Astrocyte (in vitro differentiated cells and primary cell): ENCODE data around the gene KATNA1. TPM values are rescaled to one million over a fixed set of nuclear protein-coding genes. Genes with fewer than 3 reads are reported as not detected.

Source experiments
- DNase-seq: peaks from one replicate; pipeline ENCODE4 v3.0.0-alpha.2; 2010; ENCODE audit warnings: low read depth
- FAIRE-seq: peaks from 2 replicates; lab custom pipeline; 2011; peaks lifted over from hg19 to GRCh38; lab: Jason Lieb, UNC
- H2AFZ ChIP-seq: 2 replicates; pipeline ENCODE4 v1.6.0; 2012; ENCODE audit warnings: low read depth, low read length, inconsistent platforms
- H3K27ac ChIP-seq: 2 replicates; pipeline ENCODE4 v1.5.1; 2011; ENCODE audit warnings: low read depth, low read length, inconsistent platforms
- H3K27me3 ChIP-seq: 2 replicates; pipeline ENCODE4 v1.6.0; 2011; ENCODE audit warnings: low read length, inconsistent platforms; ENCODE audit not compliant: insufficient read depth
- H3K36me3 ChIP-seq: 2 replicates; pipeline ENCODE4 v1.5.1; 2011; ENCODE audit warnings: low read length, inconsistent platforms; ENCODE audit not compliant: insufficient read depth
- H3K4me1 ChIP-seq: 2 replicates; pipeline ENCODE4 v1.5.1; 2011; ENCODE audit warnings: low read length, inconsistent platforms; ENCODE audit not compliant: insufficient read depth
- H3K4me2 ChIP-seq: 2 replicates; pipeline ENCODE4 v1.6.0; 2012; ENCODE audit warnings: low read length, inconsistent platforms
- H3K4me3 ChIP-seq: 2 replicates; pipeline ENCODE4 v1.5.1; 2011; ENCODE audit warnings: low read depth, mild to moderate bottlenecking, low read length, inconsistent platforms; ENCODE audit not compliant: insufficient read depth
- H3K79me2 ChIP-seq: 2 replicates; pipeline ENCODE4 v1.6.0; 2012; ENCODE audit warnings: mild to moderate bottlenecking, low read length, inconsistent platforms; ENCODE audit not compliant: insufficient read depth
- H3K9ac ChIP-seq: 2 replicates; pipeline ENCODE4 v1.6.0; 2012; ENCODE audit warnings: mild to moderate bottlenecking, low read length, inconsistent platforms
- H3K9me3 ChIP-seq: 2 replicates; pipeline ENCODE4 v1.5.1; 2012; ENCODE audit warnings: low read depth, mild to moderate bottlenecking, low read length, inconsistent platforms; ENCODE audit not compliant: insufficient read depth
- H4K20me1 ChIP-seq: 2 replicates; pipeline ENCODE4 v1.6.0; 2012; ENCODE audit warnings: low read length, inconsistent platforms; ENCODE audit not compliant: insufficient read depth
- H3K27ac Mint-ChIP-seq: one replicate; pipeline ENCODE4 v1.8.0; 2021; ENCODE audit warnings: mild to moderate bottlenecking, mixed read lengths; ENCODE audit not compliant: unreplicated experiment
- H3K27me3 Mint-ChIP-seq: one replicate; pipeline ENCODE4 v1.8.0; 2021; ENCODE audit warnings: low read depth, mixed read lengths; ENCODE audit not compliant: unreplicated experiment
- H3K36me3 Mint-ChIP-seq: one replicate; pipeline ENCODE4 v1.8.0; 2021; ENCODE audit warnings: low read depth, mixed read lengths; ENCODE audit not compliant: unreplicated experiment
- H3K4me1 Mint-ChIP-seq: one replicate; pipeline ENCODE4 v1.8.0; 2021; ENCODE audit warnings: low read depth, mixed read lengths; ENCODE audit not compliant: unreplicated experiment
- H3K4me3 Mint-ChIP-seq: one replicate; pipeline ENCODE4 v1.8.0; 2021; ENCODE audit warnings: mild to moderate bottlenecking, moderate library complexity, mixed read lengths; ENCODE audit not compliant: unreplicated experiment
- H3K9me3 Mint-ChIP-seq: one replicate; pipeline ENCODE4 v1.8.0; 2021; ENCODE audit warnings: mild to moderate bottlenecking, mixed read lengths; ENCODE audit not compliant: unreplicated experiment
- CTCF ChIP-seq: IDR thresholded peaks from 2 replicates; pipeline ENCODE4 v1.5.1; 2011; ENCODE audit warnings: low read depth, mild to moderate bottlenecking, inconsistent platforms, low read length, moderate library complexity; ENCODE audit not compliant: insufficient read depth
- EZH2 ChIP-seq: IDR thresholded peaks from 2 replicates; pipeline ENCODE4 v1.6.1; 2012; ENCODE audit warnings: mild to moderate bottlenecking, low read length, inconsistent platforms; ENCODE audit not compliant: insufficient read depth
- total RNA-seq: library from RNA; stranded (reverse); gene quantifications from 2 replicates; pipeline ENCODE4 v1.2.1, GENCODE V29; 2021

KATNA1 gene
- total RNA-seq, 1 donor from 2014 or later: 14.3 TPM

GRCh38 chr6:149581349-149581748 is 67.2 kb downstream of the KATNA1 start:
- FAIRE-seq (no peak), DNase-seq (no peak)
- H3K9me3 Mint-ChIP-seq: no peaks in the 10 kb centered on the region
- Histone ChIP-seq H2AFZ (no peak overlapping the region), H3K4me2 (no peak overlapping the region), H3K4me1 (no peaks in the 10 kb centered on the region), H3K36me3 (peaks cover 10% of the 10 kb centered on the region), H3K79me2 (no peaks in the 10 kb centered on the region), H3K9me3 (no peaks in the 10 kb centered on the region), H4K20me1 (no peaks in the 10 kb centered on the region), H3K9ac (no peak overlapping the region), H3K27me3 (no peaks in the 10 kb centered on the region), H3K27ac (no peak overlapping the region), H3K4me3 (no peak overlapping the region)
- H3K27ac Mint-ChIP-seq: no peak overlapping the region
- H3K27me3 Mint-ChIP-seq: no peaks in the 10 kb centered on the region
- TF ChIP-seq CTCF: no peak
- no peak for TF ChIP-seq EZH2
- H3K4me1 Mint-ChIP-seq: no peaks in the 10 kb centered on the region
- peaks cover 3% of the 10 kb centered on the region for H3K36me3 Mint-ChIP-seq
- no peak overlapping the region for H3K4me3 Mint-ChIP-seq

GRCh38 chr6:149580880-149581279 is 67.6 kb downstream of the KATNA1 start:
- Mint-ChIP-seq H3K27ac (no peak overlapping the region), H3K4me1 (no peaks in the 10 kb centered on the region), H3K27me3 (no peaks in the 10 kb centered on the region), H3K36me3 (peaks cover 2% of the 10 kb centered on the region), H3K4me3 (no peak overlapping the region), H3K9me3 (no peaks in the 10 kb centered on the region)
- Histone ChIP-seq H2AFZ (no peak overlapping the region), H3K79me2 (no peaks in the 10 kb centered on the region), H3K27ac (no peak overlapping the region), H3K9ac (no peak overlapping the region), H3K36me3 (peaks cover 10% of the 10 kb centered on the region), H3K4me2 (no peak overlapping the region), H4K20me1 (peaks cover 3% of the 10 kb centered on the region), H3K9me3 (no peaks in the 10 kb centered on the region), H3K4me3 (no peak overlapping the region), H3K4me1 (no peaks in the 10 kb centered on the region), H3K27me3 (no peaks in the 10 kb centered on the region)
- TF ChIP-seq CTCF: no peak
- no peak for TF ChIP-seq EZH2
- DNase-seq (no peak), FAIRE-seq (no peak)

- peaks cover 40% of the 10 kb centered on the region for H3K79me2 ChIP-seq
- Mint-ChIP-seq H3K4me1 (no peaks in the 10 kb centered on the region), H3K27me3 (no peaks in the 10 kb centered on the region), H3K36me3 (no peaks in the 10 kb centered on the region), H3K27ac (no peak overlapping the region), H3K9me3 (no peaks in the 10 kb centered on the region), H3K4me3 (peak overlapping the region; percentile 87)
- H3K27me3 ChIP-seq: no peaks in the 10 kb centered on the region
- H3K4me1 ChIP-seq: peaks cover 15% of the 10 kb centered on the region
- TF ChIP-seq CTCF (no peak), EZH2 (no peak)
- H3K27ac ChIP-seq: no peak overlapping the region
- FAIRE-seq: no peak
- no peaks in the 10 kb centered on the region for H3K36me3 ChIP-seq
- H3K9me3 ChIP-seq: no peaks in the 10 kb centered on the region
- no peak overlapping the region for H3K9ac ChIP-seq
- peaks cover 14% of the 10 kb centered on the region for H4K20me1 ChIP-seq
- DNase-seq: no peak
- H3K4me2 ChIP-seq: no peak overlapping the region
- no peak overlapping the region for H3K4me3 ChIP-seq
- H2AFZ ChIP-seq: no peak overlapping the region
These were observed 80.4 kb downstream of the KATNA1 start for GRCh38 chr6:149567945-149568585.
